Measurements from ENCODE around the gene ARHGDIB.
A peak's percentile ranks its signal among the peaks of the same experiment; 100 is the strongest.

DNA sequence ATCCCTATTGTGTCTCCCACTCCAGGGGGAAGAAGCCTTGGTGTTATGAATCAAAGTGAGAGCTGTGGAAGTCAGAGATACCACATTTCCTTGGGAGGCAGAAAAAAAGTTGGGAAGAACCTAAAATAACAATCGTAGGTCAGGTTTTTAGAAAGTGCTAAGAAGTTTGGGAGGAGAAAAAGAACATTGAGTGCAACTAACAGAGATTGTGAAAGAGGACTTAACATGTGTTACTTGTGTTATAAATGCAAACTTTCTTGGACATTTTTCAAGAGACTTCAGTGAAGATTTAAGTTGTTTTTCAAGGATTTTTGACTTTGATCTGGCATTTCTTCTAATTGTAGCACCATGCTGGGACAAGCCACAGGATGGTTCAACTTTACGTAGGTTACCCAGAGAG lies 15.2 kb downstream of the ARHGDIB start:
- TF ChIP-seq CTCF (IDR thresholded peaks at IDR 0.05 in 2 of 3, conservative IDR thresholded peaks at IDR 0.05 in 1 of 3; ENCODE audit: control insufficient read depth in 2 of 3, extremely low read depth in 1 of 3, insufficient read depth in 1 of 3, low read depth in 3 of 3, low read length in 3 of 3) (no peak), POLR2AphosphoS5 (IDR thresholded peaks at IDR 0.05; ENCODE audit: low read length) (peak; percentile 30; the same call in 1 of the 2 replicates)
- TF ChIP-seq, protein P1, sequence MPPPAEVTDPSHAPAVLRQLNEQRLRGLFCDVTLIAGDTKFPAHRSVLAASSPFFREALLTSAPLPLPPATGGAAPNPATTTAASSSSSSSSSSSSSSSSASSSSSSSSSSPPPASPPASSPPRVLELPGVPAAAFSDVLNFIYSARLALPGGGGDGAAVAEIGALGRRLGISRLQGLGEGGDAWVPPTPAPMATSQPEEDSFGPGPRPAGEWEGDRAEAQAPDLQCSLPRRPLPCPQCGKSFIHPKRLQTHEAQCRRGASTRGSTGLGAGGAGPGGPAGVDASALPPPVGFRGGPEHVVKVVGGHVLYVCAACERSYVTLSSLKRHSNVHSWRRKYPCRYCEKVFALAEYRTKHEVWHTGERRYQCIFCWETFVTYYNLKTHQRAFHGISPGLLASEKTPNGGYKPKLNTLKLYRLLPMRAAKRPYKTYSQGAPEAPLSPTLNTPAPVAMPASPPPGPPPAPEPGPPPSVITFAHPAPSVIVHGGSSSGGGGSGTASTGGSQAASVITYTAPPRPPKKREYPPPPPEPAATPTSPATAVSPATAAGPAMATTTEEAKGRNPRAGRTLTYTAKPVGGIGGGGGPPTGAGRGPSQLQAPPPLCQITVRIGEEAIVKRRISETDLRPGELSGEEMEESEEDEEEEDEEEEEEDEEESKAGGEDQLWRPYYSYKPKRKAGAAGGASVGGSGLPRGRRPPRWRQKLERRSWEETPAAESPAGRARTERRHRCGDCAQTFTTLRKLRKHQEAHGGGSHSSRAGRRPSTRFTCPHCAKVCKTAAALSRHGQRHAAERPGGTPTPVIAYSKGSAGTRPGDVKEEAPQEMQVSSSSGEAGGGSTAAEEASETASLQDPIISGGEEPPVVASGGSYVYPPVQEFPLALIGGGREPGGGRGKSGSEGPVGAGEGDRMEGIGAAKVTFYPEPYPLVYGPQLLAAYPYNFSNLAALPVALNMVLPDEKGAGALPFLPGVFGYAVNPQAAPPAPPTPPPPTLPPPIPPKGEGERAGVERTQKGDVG (CRISPR knock-in tag; IDR thresholded peaks at IDR 0.05), result no peak

All from GM12878 (cell line).